Mesenchymal stem cell (in vitro differentiated cells and primary cell): ENCODE data around the gene DDAH1.
A peak's percentile ranks its signal among the peaks of the same experiment; 100 is the strongest.

Experiments used
- DNase-seq: peaks from one replicate; pipeline ENCODE4 v3.0.0-alpha.2; 2013
- H2AFZ ChIP-seq: one replicate; pipeline ENCODE4 v1.6.1; 2013; ENCODE audit warnings: low read depth, mild to moderate bottlenecking, control low read depth, inconsistent platforms, low read length, moderate library complexity
- H2AK5ac ChIP-seq: 2 replicates; pipeline ENCODE4 v1.6.1; 2013; ENCODE audit warnings: low read length, moderate library complexity, mild to moderate bottlenecking, inconsistent platforms; ENCODE audit not compliant: severe bottlenecking
- H2BK120ac ChIP-seq: one replicate; pipeline ENCODE4 v1.6.1; 2013; ENCODE audit warnings: low read depth, mild to moderate bottlenecking, inconsistent platforms, low read length, moderate library complexity
- H2BK12ac ChIP-seq, 2 experiments: one replicate each; pipeline ENCODE4 v1.6.1; 2013; ENCODE audit warnings: inconsistent platforms in 2 of 2, low read length in 2 of 2, mild to moderate bottlenecking in 2 of 2, moderate library complexity in 2 of 2, control low read depth in 1 of 2
- H2BK15ac ChIP-seq: one replicate; pipeline ENCODE4 v1.6.1; 2013; ENCODE audit warnings: mild to moderate bottlenecking, low read depth, inconsistent platforms; ENCODE audit not compliant: poor library complexity, severe bottlenecking
- H2BK5ac ChIP-seq: 2 replicates; pipeline ENCODE4 v1.6.1; 2013; ENCODE audit warnings: low read depth, mild to moderate bottlenecking, low read length, control low read depth, inconsistent platforms; ENCODE audit not compliant: poor library complexity, severe bottlenecking
- H3K14ac ChIP-seq, 2 experiments: one replicate each; pipeline ENCODE4 v1.6.1; 2013; ENCODE audit warnings: inconsistent platforms in 2 of 2, low read length in 2 of 2, control low read depth in 1 of 2, mild to moderate bottlenecking in 1 of 2, moderate library complexity in 1 of 2
- H3K18ac ChIP-seq, 2 experiments: one replicate each; pipeline ENCODE4 v1.6.1; 2013; ENCODE audit warnings: inconsistent platforms in 2 of 2, low read length in 2 of 2, control low read depth in 1 of 2, low read depth in 1 of 2, mild to moderate bottlenecking in 1 of 2
- H3K23ac ChIP-seq, 2 experiments: one replicate each; pipeline ENCODE4 v1.6.1; 2013; ENCODE audit warnings: inconsistent platforms in 2 of 2, low read length in 2 of 2, mild to moderate bottlenecking in 2 of 2, moderate library complexity in 2 of 2, control low read depth in 1 of 2
- H3K27ac ChIP-seq: 2 replicates; pipeline ENCODE4 v1.5.1; 2013; ENCODE audit warnings: mild to moderate bottlenecking, moderate library complexity, low read length, control low read depth, inconsistent platforms; ENCODE audit not compliant: poor library complexity, severe bottlenecking
- H3K27me3 ChIP-seq, 2 experiments: 2 replicates each; pipeline versions ENCODE4 v1.6.1 to v1.7.0; 2013; ENCODE audit warnings: low read length in 2 of 2, mild to moderate bottlenecking in 2 of 2, moderate library complexity in 2 of 2, control low read depth in 1 of 2, inconsistent platforms in 1 of 2; ENCODE audit not compliant: control insufficient read depth in 1 of 2, insufficient read depth in 1 of 2
- H3K36me3 ChIP-seq, 2 experiments: 2 replicates each; pipeline versions ENCODE4 v1.6.1 to v1.7.0; 2013; ENCODE audit warnings: low read length in 2 of 2, control low read depth in 1 of 2, inconsistent platforms in 1 of 2, low read depth in 1 of 2, mild to moderate bottlenecking in 1 of 2; ENCODE audit not compliant: insufficient read depth in 2 of 2, control insufficient read depth in 1 of 2
- H3K4ac ChIP-seq, 2 experiments: one replicate each; pipeline ENCODE4 v1.6.1; 2013; ENCODE audit warnings: inconsistent platforms in 2 of 2, low read length in 2 of 2, mild to moderate bottlenecking in 2 of 2, moderate library complexity in 2 of 2, control low read depth in 1 of 2, low read depth in 1 of 2
- H3K4me1 ChIP-seq: 2 replicates; pipeline ENCODE4 v1.6.1; 2013; ENCODE audit warnings: low read depth, low read length, control low read depth; ENCODE audit not compliant: control insufficient read depth, insufficient read depth
- H3K4me2 ChIP-seq: 2 replicates; pipeline ENCODE4 v1.6.1; 2013; ENCODE audit warnings: low read length, mild to moderate bottlenecking, inconsistent platforms; ENCODE audit not compliant: poor library complexity, severe bottlenecking
- H3K4me3 ChIP-seq, 2 experiments: 2 replicates each; pipeline versions ENCODE4 v1.5.1 to v1.7.0; 2013; ENCODE audit warnings: low read length in 2 of 2, mild to moderate bottlenecking in 2 of 2, control low read depth in 1 of 2, low read depth in 1 of 2; ENCODE audit not compliant: insufficient read depth in 1 of 2
- H3K79me1 ChIP-seq: replicated peaks from 2 replicates; pipeline ENCODE4 v1.6.1; 2013; ENCODE audit warnings: mild to moderate bottlenecking, control low read depth, low read length, inconsistent platforms; ENCODE audit not compliant: poor library complexity, severe bottlenecking
- H3K9ac ChIP-seq: 2 replicates; pipeline ENCODE4 v1.7.0; 2013; ENCODE audit warnings: mild to moderate bottlenecking, low read length, moderate library complexity
- H3K9me3 ChIP-seq: 2 replicates; pipeline ENCODE4 v1.7.0; 2013; ENCODE audit warnings: mild to moderate bottlenecking, low read length; ENCODE audit not compliant: control insufficient read depth
- H4K8ac ChIP-seq: one replicate; pipeline ENCODE4 v1.6.1; 2013; ENCODE audit warnings: inconsistent platforms, mild to moderate bottlenecking, low read length, moderate library complexity
- H4K91ac ChIP-seq: one replicate; pipeline ENCODE4 v1.6.1; 2013; ENCODE audit warnings: mild to moderate bottlenecking, low read length, inconsistent platforms
- WGBS: methylation state at CpG from one replicate; pipeline ENCODE4 v1.1.7; 2013; ENCODE audit warnings: mixed read lengths; 5-methylcytosine and 5-hydroxymethylcytosine counted together

Gene DDAH1

DNA sequence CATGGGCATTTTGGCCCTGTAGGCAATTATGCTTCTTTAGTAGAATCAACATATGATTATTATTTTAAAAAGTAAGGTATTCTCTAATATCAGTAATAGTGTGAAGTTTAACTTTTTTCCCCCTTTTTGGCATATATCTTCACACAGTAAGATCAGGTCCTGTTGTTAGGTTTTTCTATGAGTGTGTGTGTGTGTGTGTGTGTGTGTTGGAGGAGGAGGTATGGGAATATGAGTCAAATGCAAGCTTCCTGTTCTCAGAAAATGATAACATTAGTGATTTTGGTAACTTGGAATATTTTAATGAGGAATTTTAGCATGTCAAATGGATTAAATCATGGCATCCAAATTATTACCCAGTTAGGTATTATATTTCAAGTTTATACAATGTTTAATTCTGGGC lies 122.8 kb downstream of the DDAH1 start:
- Histone ChIP-seq H3K36me3 (no peaks in the 10 kb centered on the region), H3K14ac (no peak overlapping the region), H3K9ac (no peak overlapping the region), H2BK12ac (no peak overlapping the region), H4K8ac (no peak overlapping the region), H3K23ac (no peak overlapping the region), H3K18ac (no peak overlapping the region), H2AFZ (no peak overlapping the region), H3K4me3 (no peak overlapping the region), H3K79me1 (peaks cover 16% of the 10 kb centered on the region), H3K4ac (no peak overlapping the region), H2BK5ac (no peak overlapping the region), H4K91ac (no peak overlapping the region), H3K4me1 (peaks cover 1% of the 10 kb centered on the region), H3K4me2 (no peak overlapping the region), H3K27me3 (no peaks in the 10 kb centered on the region), H2BK120ac (no peak overlapping the region), H2AK5ac (peak overlapping the region; percentile 89), H3K9me3 (no peaks in the 10 kb centered on the region), H2BK15ac (no peak overlapping the region), H3K27ac (peak overlapping the region; percentile 35)
- no peak for DNase-seq

DNA sequence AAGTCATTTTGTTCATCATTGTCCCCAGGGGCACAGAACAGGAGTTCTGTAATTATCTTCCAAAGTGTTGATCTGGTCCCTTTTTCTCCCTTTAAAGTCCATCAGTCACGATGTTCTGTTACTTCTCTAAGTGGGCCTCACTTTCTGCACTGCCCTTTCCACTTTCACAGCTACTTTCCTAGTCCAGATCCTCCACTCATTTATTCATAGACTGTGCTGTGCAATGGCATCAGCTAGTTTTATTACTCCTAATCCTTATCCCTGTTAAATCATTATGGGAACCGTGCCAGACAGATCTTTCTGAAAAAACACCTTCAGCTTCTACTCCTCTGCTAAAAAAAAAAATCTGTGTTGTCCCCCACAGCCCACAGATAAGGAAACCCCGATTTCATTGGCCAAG lies 124.5 kb downstream of the DDAH1 start:
- no peak overlapping the region for H3K4ac ChIP-seq
- H2BK15ac ChIP-seq = no peak overlapping the region
- no peak overlapping the region for H2BK12ac ChIP-seq
- H2AK5ac ChIP-seq = peak overlapping the region; percentile 48
- no peak overlapping the region for H3K9ac ChIP-seq
- H2AFZ ChIP-seq = no peak overlapping the region
- no peaks in the 10 kb centered on the region for H3K36me3 ChIP-seq
- no peak overlapping the region for H3K14ac ChIP-seq
- H3K27ac ChIP-seq = no peak overlapping the region
- H4K8ac ChIP-seq = no peak overlapping the region
- no peaks in the 10 kb centered on the region for H3K9me3 ChIP-seq
- H2BK120ac ChIP-seq = no peak overlapping the region
- no peak overlapping the region for H3K4me3 ChIP-seq
- no peaks in the 10 kb centered on the region for H3K27me3 ChIP-seq
- H3K4me2 ChIP-seq = no peak overlapping the region
- no peak overlapping the region for H3K18ac ChIP-seq
- no peak overlapping the region for H3K23ac ChIP-seq
- H3K79me1 ChIP-seq = peaks cover 18% of the 10 kb centered on the region
- DNase-seq = no peak
- peaks cover 3% of the 10 kb centered on the region for H3K4me1 ChIP-seq
- no peak overlapping the region for H2BK5ac ChIP-seq
- WGBS = 92% methylated on average over 3 of the region's 3 CpGs
- H4K91ac ChIP-seq = no peak overlapping the region

DNA sequence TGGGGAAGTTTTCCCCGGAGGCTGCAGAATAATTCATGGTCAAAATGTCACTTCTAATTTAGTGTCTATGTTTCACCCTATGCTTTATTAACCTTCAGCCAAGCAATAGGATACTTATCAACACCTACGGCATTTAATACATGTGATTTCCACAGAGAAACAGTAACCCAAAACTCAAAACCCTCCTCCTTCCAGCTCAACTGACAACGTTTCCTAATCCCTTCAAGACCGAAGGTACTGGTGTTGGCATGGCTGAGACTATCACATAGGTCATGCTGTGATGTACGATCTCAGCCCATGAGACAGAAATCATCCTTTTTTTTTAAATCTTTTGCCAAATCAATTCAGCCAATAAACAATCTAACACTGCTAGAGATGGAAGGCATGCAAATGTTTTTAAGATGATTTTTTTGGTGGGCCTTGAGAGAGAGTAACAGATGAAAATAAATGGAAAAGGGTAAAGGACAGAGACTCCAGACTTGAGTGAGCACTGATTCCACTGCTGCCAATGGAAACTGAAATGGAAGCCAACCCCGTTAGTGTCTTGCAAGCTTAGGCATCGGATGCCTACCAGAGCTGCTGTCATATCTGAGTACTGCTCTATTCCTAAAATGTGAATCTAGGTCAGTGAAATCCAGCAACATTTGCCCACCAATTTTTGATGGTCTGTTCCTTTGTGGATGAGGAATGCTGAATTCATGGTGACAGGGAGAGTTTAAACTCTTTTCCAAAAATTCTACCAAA lies 125.1 kb downstream of the DDAH1 start:
- peak overlapping the region in 1 of 2 experiments; percentile 47 for H3K4ac ChIP-seq
- no peak overlapping the region for H2BK5ac ChIP-seq
- H3K27me3 ChIP-seq = no peaks in the 10 kb centered on the region
- no peak overlapping the region for H4K91ac ChIP-seq
- WGBS = 73% methylated on average over 7 of the region's 7 CpGs
- H3K23ac ChIP-seq = no peak overlapping the region
- H3K4me2 ChIP-seq = no peak overlapping the region
- no peak overlapping the region for H2BK15ac ChIP-seq
- peak overlapping the region; percentile 87 for H2AK5ac ChIP-seq
- H3K79me1 ChIP-seq = peaks cover 18% of the 10 kb centered on the region
- no peak overlapping the region for H2AFZ ChIP-seq
- H3K27ac ChIP-seq = no peak overlapping the region
- no peak overlapping the region for H3K14ac ChIP-seq
- H3K9ac ChIP-seq = no peak overlapping the region
- no peak overlapping the region for H3K4me3 ChIP-seq
- H3K9me3 ChIP-seq = no peaks in the 10 kb centered on the region
- peak overlapping the region; percentile 57 to 91 for H2BK12ac ChIP-seq
- peak overlapping the region; percentile 80 for H4K8ac ChIP-seq
- DNase-seq = no peak
- H3K4me1 ChIP-seq = peaks cover 3% of the 10 kb centered on the region
- no peak overlapping the region for H2BK120ac ChIP-seq
- no peaks in the 10 kb centered on the region for H3K36me3 ChIP-seq
- no peak overlapping the region for H3K18ac ChIP-seq

DNA sequence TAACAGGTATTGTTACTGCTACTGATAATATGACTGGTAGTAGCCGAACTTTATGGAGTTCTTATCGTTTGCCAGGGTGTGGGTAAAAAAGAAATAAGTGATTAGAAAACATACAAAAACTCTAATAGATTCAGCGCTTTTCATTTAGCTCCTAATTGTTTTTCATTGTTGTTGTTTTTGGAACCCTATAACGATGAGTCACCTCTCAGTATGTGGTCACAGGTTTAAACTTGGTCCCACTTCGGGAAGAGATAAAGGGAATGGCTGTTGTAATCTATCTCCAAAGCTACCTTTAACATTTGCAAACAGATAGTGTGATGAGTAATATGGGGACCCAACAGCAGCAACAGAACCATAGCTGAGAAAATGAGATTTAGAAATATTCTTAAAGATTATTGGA lies 125.9 kb downstream of the DDAH1 start:
- Histone ChIP-seq H3K23ac (no peak overlapping the region), H3K9ac (no peak overlapping the region), H3K4me1 (peaks cover 1% of the 10 kb centered on the region), H4K91ac (no peak overlapping the region), H3K27me3 (no peaks in the 10 kb centered on the region), H3K4me2 (no peak overlapping the region), H4K8ac (no peak overlapping the region), H3K4ac (no peak overlapping the region), H3K9me3 (peaks cover 4% of the 10 kb centered on the region), H2BK12ac (no peak overlapping the region), H3K79me1 (peaks cover 18% of the 10 kb centered on the region), H2BK15ac (no peak overlapping the region), H2BK5ac (no peak overlapping the region), H2AFZ (no peak overlapping the region), H3K36me3 (no peaks in the 10 kb centered on the region), H3K18ac (no peak overlapping the region), H2AK5ac (no peak overlapping the region), H3K4me3 (no peak overlapping the region), H2BK120ac (no peak overlapping the region), H3K27ac (no peak overlapping the region), H3K14ac (no peak overlapping the region)
- WGBS = 14% methylated on average over 2 of the region's 5 CpGs
- DNase-seq = peak; percentile 32
